Measurements from ENCODE around the gene ENPP4. TPM values are rescaled to one million over a fixed set of nuclear protein-coding genes. Genes with fewer than 3 reads are reported as not detected.
"Not testable (repeated sequence)": the region's sequence is repeated elsewhere in the genome, so short reads cannot be mapped to it uniquely, and the experiment has no call there.

Gene ENPP4
- total RNA-seq, 1 donor from 2014 or later, result 4.4 TPM

DNA sequence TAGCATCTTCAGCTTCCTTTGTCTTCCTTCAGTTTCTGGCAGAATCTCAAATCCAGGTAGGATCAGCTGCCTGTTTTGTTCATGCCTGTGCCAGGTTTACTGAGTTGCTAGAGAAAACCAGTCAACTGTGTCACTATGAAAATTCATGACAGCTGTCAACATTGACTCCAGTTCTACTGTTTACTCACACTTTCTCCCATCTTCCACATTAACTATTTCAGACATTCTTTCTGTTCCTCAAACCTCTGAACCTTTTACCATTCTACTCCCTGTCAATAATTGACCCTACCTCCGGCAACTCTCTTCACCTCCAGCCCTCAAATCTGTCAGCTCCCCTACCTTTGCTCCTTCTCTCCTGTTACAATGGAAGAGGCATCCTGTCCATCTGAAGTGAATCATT lies 8.5 kb downstream of the ENPP4 start:
- Histone ChIP-seq H3K9me3 (no peaks in the 10 kb centered on the region), H3K27me3 (no peaks in the 10 kb centered on the region), H3K27ac (no peak overlapping the region), H3K36me3 (no peaks in the 10 kb centered on the region), H3K4me3 (no peak overlapping the region), H3K4me1 (no peaks in the 10 kb centered on the region)
- TF ChIP-seq, protein P1, sequence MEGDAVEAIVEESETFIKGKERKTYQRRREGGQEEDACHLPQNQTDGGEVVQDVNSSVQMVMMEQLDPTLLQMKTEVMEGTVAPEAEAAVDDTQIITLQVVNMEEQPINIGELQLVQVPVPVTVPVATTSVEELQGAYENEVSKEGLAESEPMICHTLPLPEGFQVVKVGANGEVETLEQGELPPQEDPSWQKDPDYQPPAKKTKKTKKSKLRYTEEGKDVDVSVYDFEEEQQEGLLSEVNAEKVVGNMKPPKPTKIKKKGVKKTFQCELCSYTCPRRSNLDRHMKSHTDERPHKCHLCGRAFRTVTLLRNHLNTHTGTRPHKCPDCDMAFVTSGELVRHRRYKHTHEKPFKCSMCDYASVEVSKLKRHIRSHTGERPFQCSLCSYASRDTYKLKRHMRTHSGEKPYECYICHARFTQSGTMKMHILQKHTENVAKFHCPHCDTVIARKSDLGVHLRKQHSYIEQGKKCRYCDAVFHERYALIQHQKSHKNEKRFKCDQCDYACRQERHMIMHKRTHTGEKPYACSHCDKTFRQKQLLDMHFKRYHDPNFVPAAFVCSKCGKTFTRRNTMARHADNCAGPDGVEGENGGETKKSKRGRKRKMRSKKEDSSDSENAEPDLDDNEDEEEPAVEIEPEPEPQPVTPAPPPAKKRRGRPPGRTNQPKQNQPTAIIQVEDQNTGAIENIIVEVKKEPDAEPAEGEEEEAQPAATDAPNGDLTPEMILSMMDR (IDR thresholded peaks at IDR 0.05), result no peak
- TF ChIP-seq POLR2AphosphoS5 (IDR thresholded peaks at IDR 0.05; ENCODE audit: insufficient read depth in 1 of 2, low read depth in 1 of 2) (no peak), POLR2A (IDR thresholded peaks at IDR 0.05) (no peak)
- intact Hi-C loops (cut with DNase I), result no loop called here
- DNase-seq (ENCODE audit: extremely low spot score in 2 of 2), result no peak

DNA sequence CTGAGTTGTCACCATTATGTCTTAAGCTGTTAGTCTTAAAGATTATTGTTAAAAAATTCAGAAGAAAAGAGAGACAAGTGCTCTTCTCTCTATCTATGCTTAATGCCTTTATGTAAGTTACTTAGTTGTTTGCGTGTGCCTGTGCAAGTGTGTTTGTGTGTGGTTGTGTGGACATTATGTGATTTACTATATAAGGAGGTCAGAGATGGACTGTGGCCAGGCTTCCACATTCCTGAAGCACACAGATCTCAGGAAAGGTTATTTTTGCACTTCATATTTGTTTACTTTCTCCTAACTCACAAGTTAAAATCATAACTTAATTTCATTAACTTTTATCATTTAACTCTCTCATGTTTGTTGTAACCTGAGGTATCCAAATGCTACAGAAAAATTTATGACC lies 14.5 kb downstream of the ENPP4 start:
- Histone ChIP-seq H3K4me3 (no peak overlapping the region), H3K36me3 (no peaks in the 10 kb centered on the region), H3K9me3 (no peaks in the 10 kb centered on the region), H3K27me3 (no peaks in the 10 kb centered on the region), H3K27ac (no peak overlapping the region), H3K4me1 (no peaks in the 10 kb centered on the region)
- intact Hi-C loops (cut with DNase I), result no loop called here
- DNase-seq (ENCODE audit: extremely low spot score in 2 of 2), result no peak
- TF ChIP-seq POLR2AphosphoS5 (IDR thresholded peaks at IDR 0.05; ENCODE audit: insufficient read depth in 1 of 2, low read depth in 1 of 2) (no peak), POLR2A (IDR thresholded peaks at IDR 0.05) (no peak)
- TF ChIP-seq, protein P1 (IDR thresholded peaks at IDR 0.05), result no peak

DNA sequence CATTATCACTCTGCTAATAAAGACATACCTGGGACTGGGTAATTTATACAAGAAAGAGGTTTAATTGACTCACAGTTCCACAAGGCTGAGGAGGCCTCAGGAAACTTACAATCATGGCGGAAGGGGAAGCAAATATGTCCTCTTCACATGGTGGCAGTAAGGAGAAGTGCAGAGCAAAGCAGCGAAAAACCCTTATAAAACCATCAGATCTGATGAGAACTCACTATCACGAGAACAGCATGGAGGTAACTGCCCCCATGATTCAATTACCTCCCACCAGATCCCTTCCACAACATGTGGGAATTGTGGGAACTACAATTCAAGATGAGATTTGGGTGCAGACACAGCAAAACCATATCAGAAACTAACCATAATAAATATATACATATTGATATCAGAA lies 19.3 kb downstream of the ENPP4 start:
- H3K36me3 ChIP-seq; H3K4me3 ChIP-seq; DNase-seq (ENCODE audit: extremely low spot score in 2 of 2); H3K9me3 ChIP-seq; H3K4me1 ChIP-seq; H3K27ac ChIP-seq; intact Hi-C loops (cut with DNase I); H3K27me3 ChIP-seq: not testable (repeated sequence)

DNA sequence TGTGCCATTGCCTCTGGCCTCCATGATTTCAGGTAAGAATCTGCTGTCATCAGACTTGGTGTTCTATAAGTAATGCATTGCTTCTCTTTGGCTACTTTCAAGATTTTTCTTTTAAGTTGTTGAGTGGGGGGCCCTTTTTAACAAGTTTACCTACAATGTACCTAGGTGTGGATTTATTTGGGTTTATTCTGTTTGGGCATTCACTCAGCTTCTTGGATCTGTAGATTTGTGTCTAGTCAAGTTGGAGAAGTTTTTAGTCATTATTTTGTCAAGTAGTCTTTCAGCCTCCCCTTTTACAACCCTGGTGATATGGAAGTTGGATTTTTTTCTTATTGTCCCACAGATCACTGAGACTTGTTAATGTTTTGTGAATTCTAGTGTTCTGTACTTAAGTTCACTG lies 26.9 kb downstream of the ENPP4 start:
- no peaks in the 10 kb centered on the region for H3K27me3 ChIP-seq
- no peak overlapping the region for H3K27ac ChIP-seq
- intact Hi-C loops (cut with DNase I), result no loop called here
- no peaks in the 10 kb centered on the region for H3K36me3 ChIP-seq
- no peaks in the 10 kb centered on the region for H3K9me3 ChIP-seq
- H3K4me1 ChIP-seq, result no peaks in the 10 kb centered on the region
- TF ChIP-seq POLR2AphosphoS5 (IDR thresholded peaks at IDR 0.05; ENCODE audit: insufficient read depth in 1 of 2, low read depth in 1 of 2) (no peak), POLR2A (IDR thresholded peaks at IDR 0.05) (no peak)
- TF ChIP-seq, protein P1 (IDR thresholded peaks at IDR 0.05), result no peak
- H3K4me3 ChIP-seq, result no peak overlapping the region
- DNase-seq (ENCODE audit: extremely low spot score in 2 of 2), result no peak

DNA sequence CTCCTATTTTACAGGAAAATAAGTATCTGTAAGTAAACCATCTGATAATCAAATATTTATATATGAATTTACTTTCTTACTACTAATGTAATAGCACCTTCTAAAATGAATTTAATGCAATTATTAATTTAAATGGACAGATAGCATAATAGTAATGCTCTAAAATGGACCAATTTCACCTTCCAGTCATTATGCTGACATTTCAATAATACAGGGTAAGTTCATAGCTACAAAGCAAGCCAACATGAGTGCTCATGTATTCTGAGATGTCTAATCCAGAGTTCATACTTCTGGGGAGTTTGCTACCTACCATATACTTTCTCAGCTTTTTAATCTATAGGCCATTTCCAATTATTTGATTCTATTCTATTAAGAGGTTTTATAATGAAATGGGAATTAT lies 29.4 kb downstream of the ENPP4 start:
- Histone ChIP-seq H3K27me3 (no peaks in the 10 kb centered on the region), H3K4me1 (no peaks in the 10 kb centered on the region), H3K4me3 (no peak overlapping the region), H3K27ac (no peak overlapping the region), H3K36me3 (no peaks in the 10 kb centered on the region), H3K9me3 (no peaks in the 10 kb centered on the region)
- intact Hi-C loops (cut with DNase I), result no loop called here
- TF ChIP-seq, protein P1 (IDR thresholded peaks at IDR 0.05), result no peak
- TF ChIP-seq POLR2AphosphoS5 (IDR thresholded peaks at IDR 0.05; ENCODE audit: insufficient read depth in 1 of 2, low read depth in 1 of 2) (no peak), POLR2A (IDR thresholded peaks at IDR 0.05) (no peak)
- no peak for DNase-seq (ENCODE audit: extremely low spot score in 2 of 2)

DNA sequence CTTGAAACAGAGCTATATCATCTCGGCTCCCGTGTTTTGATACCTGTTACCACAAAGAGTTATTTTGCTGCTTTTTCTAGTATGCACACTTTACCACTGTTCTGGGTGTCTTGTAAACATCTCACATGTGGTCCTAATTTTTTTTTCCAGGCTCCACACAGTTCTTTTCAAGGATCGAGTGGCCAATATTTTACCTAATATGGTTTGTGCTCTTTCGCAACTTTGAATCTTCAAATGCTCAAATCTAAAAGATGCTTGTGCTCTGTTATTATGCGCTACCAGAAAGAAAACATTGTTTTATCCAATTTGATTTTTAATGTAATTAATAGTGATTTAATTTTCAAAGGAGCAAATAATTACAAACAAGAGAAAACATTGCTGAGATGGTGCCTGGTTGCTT lies 30.3 kb downstream of the ENPP4 start:
- intact Hi-C loops (cut with DNase I), result no loop called here
- no peaks in the 10 kb centered on the region for H3K27me3 ChIP-seq
- TF ChIP-seq POLR2AphosphoS5 (IDR thresholded peaks at IDR 0.05; ENCODE audit: insufficient read depth in 1 of 2, low read depth in 1 of 2), result no peak
- TF ChIP-seq, protein P1 (IDR thresholded peaks at IDR 0.05), result no peak

More for the DNA sequence above, 30.3 kb downstream of the ENPP4 start:
- no peaks in the 10 kb centered on the region for H3K9me3 ChIP-seq
- no peaks in the 10 kb centered on the region for H3K36me3 ChIP-seq
- no peak for DNase-seq (ENCODE audit: extremely low spot score in 2 of 2)
- H3K4me1 ChIP-seq, result no peaks in the 10 kb centered on the region
- H3K4me3 ChIP-seq, result no peak overlapping the region
- H3K27ac ChIP-seq, result no peak overlapping the region
